Stimulated activated CD8-positive, alpha-beta memory T cell treated with anti-CD3 and anti-CD28 coated beads, Interleukin-15, amount 100 ng/mL, for 1 hour (primary cell): Measurements from ENCODE around the gene PFDN5.
"Not testable (repeated sequence)": the region's sequence is repeated elsewhere in the genome, so short reads cannot be mapped to it uniquely, and the experiment has no call there.

Experiments
- DNase-seq: peaks from one replicate; pipeline ENCODE4 v3.0.0-alpha.2; 2020; ENCODE audit warnings: low read depth

Gene PFDN5

GRCh38 chr12:53328043-53328435, 32.7 kb downstream of the PFDN5 start:
- no peak for DNase-seq

- no peak for DNase-seq
Measured at GRCh38 chr12:53330671-53331070, 35.3 kb downstream of the PFDN5 start.

- DNase-seq: not testable (repeated sequence)
Measured at GRCh38 chr12:53332339-53332738, 37.0 kb downstream of the PFDN5 start.

- DNase-seq: no peak
Measured at GRCh38 chr12:53332744-53333143, 37.4 kb downstream of the PFDN5 start.

- no peak for DNase-seq
Measured at GRCh38 chr12:53333289-53333688, 37.9 kb downstream of the PFDN5 start.

- DNase-seq: no peak
Measured at GRCh38 chr12:53333845-53334244, 38.5 kb downstream of the PFDN5 start.

GRCh38 chr12:53334822-53335221, 39.5 kb downstream of the PFDN5 start:
- DNase-seq: no peak

GRCh38 chr12:53336181-53336681, 40.9 kb downstream of the PFDN5 start, which contains the start of gene SP7:
TSS of gene SP7 (minus strand) at chr12:53336354. CDS start at chr12:53335646, 708 bp downstream.
- no peak for DNase-seq

GRCh38 chr12:53338017-53338416, 42.7 kb downstream of the PFDN5 start:
- no peak for DNase-seq

GRCh38 chr12:53338916-53339315, 43.6 kb downstream of the PFDN5 start:
- no peak for DNase-seq

GRCh38 chr12:53340398-53340797, 45.1 kb downstream of the PFDN5 start:
- no peak for DNase-seq

- no peak for DNase-seq
Measured at GRCh38 chr12:53343449-53343848, 48.1 kb downstream of the PFDN5 start.

- no peak for DNase-seq
Measured at GRCh38 chr12:53343969-53344368, 48.6 kb downstream of the PFDN5 start.

- no peak for DNase-seq
Measured at GRCh38 chr12:53344487-53344823, 49.1 kb downstream of the PFDN5 start.

- DNase-seq: peak; percentile 39
Measured at GRCh38 chr12:53344824-53345485, 49.6 kb downstream of the PFDN5 start.

GRCh38 chr12:53345486-53346188, 50.3 kb downstream of the PFDN5 start:
- DNase-seq: no peak

GRCh38 chr12:53346491-53346890, 51.1 kb downstream of the PFDN5 start:
- no peak for DNase-seq

- DNase-seq: no peak
Measured at GRCh38 chr12:53347905-53348304, 52.6 kb downstream of the PFDN5 start.
